HG02973 (cell line): ENCODE results near the gene BMS1.
"Not testable (repeated sequence)": the region's sequence is repeated elsewhere in the genome, so short reads cannot be mapped to it uniquely, and the experiment has no call there.

Experiments
- ATAC-seq: cut with Tn5 transposase; IDR thresholded peaks from one replicate; pipeline ENCODE4 v1.9.1; 2021; ENCODE audit warnings: moderate library complexity; ENCODE audit not compliant: unreplicated experiment

The BMS1 gene

GRCh38 chr10:42783181-42783549 lies 570 bp downstream of the BMS1 start:
- peak; percentile 11 for ATAC-seq

GRCh38 chr10:42785759-42786158 lies 3.2 kb downstream of the BMS1 start:
- ATAC-seq: no peak

- no peak for ATAC-seq
Measured at GRCh38 chr10:42790835-42791234, 8.2 kb downstream of the BMS1 start.

GRCh38 chr10:42795701-42796100 lies 13.1 kb downstream of the BMS1 start:
- no peak for ATAC-seq

- peak; percentile 47 for ATAC-seq
Measured at GRCh38 chr10:42801135-42801534, 18.5 kb downstream of the BMS1 start.

- no peak for ATAC-seq
Measured at GRCh38 chr10:42802876-42803275, 20.3 kb downstream of the BMS1 start.

GRCh38 chr10:42809676-42810075 lies 27.1 kb downstream of the BMS1 start:
- ATAC-seq: no peak

GRCh38 chr10:42812028-42812427 lies 29.4 kb downstream of the BMS1 start:
- ATAC-seq: no peak

- not testable (repeated sequence) for ATAC-seq
Measured at GRCh38 chr10:42813989-42814687, 31.5 kb downstream of the BMS1 start.

- ATAC-seq: not testable (repeated sequence)
Measured at GRCh38 chr10:42816334-42816733, 33.7 kb downstream of the BMS1 start.

- no peak for ATAC-seq
Measured at GRCh38 chr10:42816912-42817311, 34.3 kb downstream of the BMS1 start.

GRCh38 chr10:42817417-42817816 lies 34.8 kb downstream of the BMS1 start:
- ATAC-seq: not testable (repeated sequence)

- ATAC-seq: not testable (repeated sequence)
Measured at GRCh38 chr10:42826759-42827158, 44.2 kb downstream of the BMS1 start.

GRCh38 chr10:42827201-42827600 lies 44.6 kb downstream of the BMS1 start:
- no peak for ATAC-seq

GRCh38 chr10:42828391-42828790 lies 45.8 kb downstream of the BMS1 start:
- not testable (repeated sequence) for ATAC-seq

GRCh38 chr10:42830237-42830636 lies 47.6 kb downstream of the BMS1 start:
- ATAC-seq: no peak

GRCh38 chr10:42836096-42836495 lies 53.5 kb downstream of the BMS1 start:
- no peak for ATAC-seq

- ATAC-seq: no peak
Measured at GRCh38 chr10:42836771-42837468, 54.3 kb downstream of the BMS1 start.

GRCh38 chr10:42844810-42845209 lies 62.2 kb downstream of the BMS1 start:
- ATAC-seq: not testable (repeated sequence)

GRCh38 chr10:42847261-42847660 lies 64.7 kb downstream of the BMS1 start:
- not testable (repeated sequence) for ATAC-seq

GRCh38 chr10:42850931-42851330 lies 68.3 kb downstream of the BMS1 start:
- ATAC-seq: no peak

GRCh38 chr10:42859256-42859655 lies 76.7 kb downstream of the BMS1 start:
- no peak for ATAC-seq
